NCI-H1092 treated with DMSO at 0.1 percent for 48 hours (cell line): ENCODE results near the gene HYAL3.
A peak's percentile ranks its signal among the peaks of the same experiment; 100 is the strongest.

Experiments
- DNase-seq: peaks from one replicate; lab custom pipeline; 2025; lab: John Stamatoyannopoulos, UW

The HYAL3 gene

GRCh38 chr3:50298836-50299637 lies at the start of gene HYAL3, which contains the start of gene NAA80:
Gene HYAL3, minus strand, starts transcription at chr3:50299405. Its CDS starts 3,803 bp downstream, at chr3:50295602.
Gene NAA80, minus strand, starts transcription at chr3:50299405. Its CDS starts 1,942 bp downstream, at chr3:50297463.
- DNase-seq, result peak; percentile 95

GRCh38 chr3:50347187-50347813 lies 48.1 kb upstream of the HYAL3 start:
- peak; percentile 52 for DNase-seq

GRCh38 chr3:50345586-50346234 lies 46.5 kb upstream of the HYAL3 start, which contains the start of gene ZMYND10:
Gene ZMYND10, minus strand, starts transcription at chr3:50345732. Its CDS starts 153 bp downstream, at chr3:50345579.
- DNase-seq, result no peak

- DNase-seq, result no peak
Measured at GRCh38 chr3:50345008-50345407, 45.8 kb upstream of the HYAL3 start.

GRCh38 chr3:50342813-50343633 lies 43.8 kb upstream of the HYAL3 start:
- no peak for DNase-seq

GRCh38 chr3:50341996-50342650 lies 42.9 kb upstream of the HYAL3 start:
- DNase-seq, result no peak

GRCh38 chr3:50341537-50341936 lies 42.3 kb upstream of the HYAL3 start:
- no peak for DNase-seq

- no peak for DNase-seq
Measured at GRCh38 chr3:50340448-50341329, 41.5 kb upstream of the HYAL3 start, which contains the start of gene RASSF1. Gene RASSF1, minus strand, starts transcription at chr3:50340836. Its CDS starts 31 bp downstream, at chr3:50340805.

- DNase-seq, result no peak
Measured at GRCh38 chr3:50340147-50340447, 40.9 kb upstream of the HYAL3 start.

GRCh38 chr3:50339485-50340146 lies 40.4 kb upstream of the HYAL3 start:
- no peak for DNase-seq

- DNase-seq, result no peak
Measured at GRCh38 chr3:50338965-50339364, 39.8 kb upstream of the HYAL3 start.

- peak; percentile 97 for DNase-seq
Measured at GRCh38 chr3:50337175-50337861, 38.1 kb upstream of the HYAL3 start.

- peak; percentile 1 for DNase-seq
Measured at GRCh38 chr3:50336452-50337174, 37.4 kb upstream of the HYAL3 start.

GRCh38 chr3:50334339-50335075 lies 35.3 kb upstream of the HYAL3 start:
- no peak for DNase-seq

- DNase-seq, result no peak
Measured at GRCh38 chr3:50333744-50334328, 34.6 kb upstream of the HYAL3 start.

- no peak for DNase-seq
Measured at GRCh38 chr3:50331364-50331907, 32.2 kb upstream of the HYAL3 start.

GRCh38 chr3:50330330-50330729 lies 31.1 kb upstream of the HYAL3 start:
- no peak for DNase-seq
